H1 (cell line): ENCODE data around the gene CTRL. TPM values are rescaled to one million over a fixed set of nuclear protein-coding genes. Genes with fewer than 3 reads are reported as not detected.

Source experiments
- BRCA1 ChIP-seq: IDR thresholded peaks from 2 replicates; pipeline ENCODE4 v1.6.1; 2012; ENCODE audit warnings: low read depth, low read length, improper control_type of control experiment
- SAP30 ChIP-seq: fragments of 300-600 bp; sonication (generic); IDR thresholded peaks from 2 replicates; pipeline ENCODE4 v1.7.1; 2012; ENCODE audit warnings: low read length, moderate library complexity, mild to moderate bottlenecking, inconsistent platforms; ENCODE audit not compliant: insufficient read depth, insufficient replicate concordance
- SIX5 ChIP-seq: IDR thresholded peaks from 2 replicates; pipeline ENCODE4 v1.6.1; 2011; ENCODE audit warnings: mild to moderate bottlenecking, low read depth, low read length
- TAF7 ChIP-seq: optimal IDR thresholded peaks from 2 replicates; pipeline ENCODE3; 2011; ENCODE audit warnings: low read depth, mild to moderate bottlenecking, inconsistent platforms, low read length, moderate library complexity, borderline replicate concordance
- polyA plus RNA-seq, 7 experiments: library from polyadenylated mRNA; depleted of rRNA in 3 of 7; stranded (reverse) in 5 of 7; unstranded in 2 of 7; fragments of >200 nt in 5 of 7; fragments of 200-250 nt in 2 of 7; gene quantifications; 1 replicate in 5 of 7; 2 replicates in 1 of 7; 4 replicates in 1 of 7; pipeline versions ENCODE4 v1.2.1 to v1.2.3, GENCODE V29; 2011 to 2013; ENCODE audit warnings: missing spikeins in 2 of 7, mixed read lengths in 2 of 7
- total RNA-seq: library from RNA; stranded (reverse); fragmentation: NEBNext Ultra II Directional; extraction: Animal tissue kit (Norgen Biotek cat#: 25700); gene quantifications from 2 replicates; pipeline ENCODE4 v1.2.1, GENCODE V29; 2021
- TF ChIP-seq, protein P1 (sequence below): IDR thresholded peaks from 2 replicates; pipeline ENCODE4 v1.6.1; 2012; ENCODE audit warnings: inconsistent platforms

The CTRL gene
- total and polyA plus RNA-seq, 2 of the 8 experiments (the other 6 are each of a cell fraction or from before 2014, with no cell fraction given) = 1.7 to 4.2 TPM

- TF ChIP-seq BRCA1 (no peak), TAF7 (no peak), SAP30 (no peak), SIX5 (no peak)
- TF ChIP-seq, protein P1, sequence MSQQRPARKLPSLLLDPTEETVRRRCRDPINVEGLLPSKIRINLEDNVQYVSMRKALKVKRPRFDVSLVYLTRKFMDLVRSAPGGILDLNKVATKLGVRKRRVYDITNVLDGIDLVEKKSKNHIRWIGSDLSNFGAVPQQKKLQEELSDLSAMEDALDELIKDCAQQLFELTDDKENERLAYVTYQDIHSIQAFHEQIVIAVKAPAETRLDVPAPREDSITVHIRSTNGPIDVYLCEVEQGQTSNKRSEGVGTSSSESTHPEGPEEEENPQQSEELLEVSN = no peak
Observed at GRCh38 chr16:67954421-67955196, 22.9 kb upstream of the CTRL start (continued).
